Hypothalamus (tissue), 51 donors: ENCODE data around the gene CASS4.
"Not testable (repeated sequence)": the region's sequence is repeated elsewhere in the genome, so short reads cannot be mapped to it uniquely, and the experiment has no call there.

ENCODE experiments used
- DNase-seq, 51 donors: peaks; one replicate each; lab custom pipeline; 2025; lab: John Stamatoyannopoulos, UW

CASS4 gene, protein sequence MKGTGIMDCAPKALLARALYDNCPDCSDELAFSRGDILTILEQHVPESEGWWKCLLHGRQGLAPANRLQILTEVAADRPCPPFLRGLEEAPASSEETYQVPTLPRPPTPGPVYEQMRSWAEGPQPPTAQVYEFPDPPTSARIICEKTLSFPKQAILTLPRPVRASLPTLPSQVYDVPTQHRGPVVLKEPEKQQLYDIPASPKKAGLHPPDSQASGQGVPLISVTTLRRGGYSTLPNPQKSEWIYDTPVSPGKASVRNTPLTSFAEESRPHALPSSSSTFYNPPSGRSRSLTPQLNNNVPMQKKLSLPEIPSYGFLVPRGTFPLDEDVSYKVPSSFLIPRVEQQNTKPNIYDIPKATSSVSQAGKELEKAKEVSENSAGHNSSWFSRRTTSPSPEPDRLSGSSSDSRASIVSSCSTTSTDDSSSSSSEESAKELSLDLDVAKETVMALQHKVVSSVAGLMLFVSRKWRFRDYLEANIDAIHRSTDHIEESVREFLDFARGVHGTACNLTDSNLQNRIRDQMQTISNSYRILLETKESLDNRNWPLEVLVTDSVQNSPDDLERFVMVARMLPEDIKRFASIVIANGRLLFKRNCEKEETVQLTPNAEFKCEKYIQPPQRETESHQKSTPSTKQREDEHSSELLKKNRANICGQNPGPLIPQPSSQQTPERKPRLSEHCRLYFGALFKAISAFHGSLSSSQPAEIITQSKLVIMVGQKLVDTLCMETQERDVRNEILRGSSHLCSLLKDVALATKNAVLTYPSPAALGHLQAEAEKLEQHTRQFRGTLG

DNA sequence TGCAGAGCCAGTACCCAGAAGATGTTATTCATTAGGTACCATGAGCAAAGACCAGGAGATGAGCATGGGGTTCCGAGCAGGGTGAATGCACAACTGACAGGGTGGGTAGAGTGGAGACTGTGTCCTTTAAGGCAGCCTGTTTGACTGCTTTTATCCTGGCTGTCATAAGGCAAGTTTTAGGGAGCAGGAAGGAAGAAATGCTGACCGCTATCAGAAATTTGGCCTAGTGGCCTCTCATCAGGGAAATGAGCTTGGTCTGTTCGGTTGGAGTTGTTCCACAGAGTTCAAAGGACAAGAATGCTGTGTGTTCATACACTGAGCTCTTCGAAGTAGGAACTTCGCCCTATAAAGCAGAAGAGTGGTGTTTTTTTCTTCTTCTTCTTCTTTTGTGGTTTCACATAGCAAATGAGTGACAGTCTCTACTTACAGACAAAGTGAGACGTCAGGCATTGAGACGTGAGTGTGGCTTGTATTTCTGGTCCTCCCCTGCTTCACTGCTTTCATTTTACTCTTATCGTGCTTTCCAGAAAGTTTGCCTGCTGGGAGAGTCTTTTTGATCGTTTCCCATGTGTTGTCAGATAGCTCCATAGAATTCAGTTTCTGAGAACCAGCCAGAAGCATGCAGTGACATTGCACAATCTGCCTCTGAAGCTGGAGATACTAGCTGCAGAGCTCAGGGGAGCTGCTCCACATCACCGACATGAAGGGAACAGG is at the start of gene CASS4:
CASS4 (plus strand) TSS at position 502 of the 714 bp plus-strand sequence; CDS start at position 701, 199 bp downstream.
- DNase-seq, result peak in 1 of 51 donors; percentile 31

DNA sequence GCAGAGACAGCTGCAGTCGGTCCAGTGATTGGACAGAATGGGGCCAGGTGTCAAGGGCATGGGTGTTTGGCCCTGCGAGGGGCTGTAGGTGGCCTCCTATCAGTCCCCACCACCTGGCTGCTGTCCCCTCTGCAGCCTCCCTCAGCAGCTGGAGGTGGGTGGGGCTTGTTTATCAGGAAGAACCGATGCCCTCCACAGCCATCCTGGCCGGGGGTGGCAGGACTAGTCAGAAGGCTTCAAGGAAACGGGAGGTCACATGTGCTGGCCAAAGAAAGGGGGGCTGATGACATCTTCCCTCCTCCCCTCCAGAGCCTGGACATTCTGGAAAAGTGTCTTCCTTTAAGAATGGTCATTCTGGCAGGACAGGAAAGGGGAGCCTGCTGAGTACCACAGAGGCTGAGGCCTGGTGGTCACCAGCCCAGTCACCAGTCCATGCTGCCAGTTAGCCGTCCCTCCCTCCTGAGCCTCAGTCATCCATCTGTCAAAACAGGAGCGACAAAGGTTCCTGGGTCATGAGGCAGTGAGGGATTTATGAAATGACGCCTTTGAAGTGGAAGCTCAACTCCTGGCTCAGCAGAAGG is 49.1 kb upstream of the CASS4 start:
- DNase-seq, result no peak

DNA sequence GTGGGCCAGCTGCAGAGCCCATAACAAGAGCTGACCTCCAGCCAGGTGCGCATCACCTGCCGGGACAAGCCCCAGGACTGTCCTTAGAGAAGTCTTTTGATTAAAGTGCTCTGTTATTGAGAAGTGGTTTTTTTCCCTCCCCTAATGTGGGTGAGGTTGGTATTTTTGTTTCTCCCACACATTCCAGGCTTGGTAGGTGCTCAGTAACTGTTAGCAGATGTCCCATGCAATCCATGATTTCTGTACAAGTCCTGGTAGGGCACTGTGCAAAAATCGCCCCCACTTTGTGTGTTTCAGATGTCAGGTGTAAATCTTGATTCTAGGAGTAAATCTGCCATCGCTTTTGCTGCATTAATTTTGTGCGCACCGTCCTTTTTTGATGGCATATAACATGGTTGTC is 48.6 kb upstream of the CASS4 start:
- DNase-seq, result no peak

DNA sequence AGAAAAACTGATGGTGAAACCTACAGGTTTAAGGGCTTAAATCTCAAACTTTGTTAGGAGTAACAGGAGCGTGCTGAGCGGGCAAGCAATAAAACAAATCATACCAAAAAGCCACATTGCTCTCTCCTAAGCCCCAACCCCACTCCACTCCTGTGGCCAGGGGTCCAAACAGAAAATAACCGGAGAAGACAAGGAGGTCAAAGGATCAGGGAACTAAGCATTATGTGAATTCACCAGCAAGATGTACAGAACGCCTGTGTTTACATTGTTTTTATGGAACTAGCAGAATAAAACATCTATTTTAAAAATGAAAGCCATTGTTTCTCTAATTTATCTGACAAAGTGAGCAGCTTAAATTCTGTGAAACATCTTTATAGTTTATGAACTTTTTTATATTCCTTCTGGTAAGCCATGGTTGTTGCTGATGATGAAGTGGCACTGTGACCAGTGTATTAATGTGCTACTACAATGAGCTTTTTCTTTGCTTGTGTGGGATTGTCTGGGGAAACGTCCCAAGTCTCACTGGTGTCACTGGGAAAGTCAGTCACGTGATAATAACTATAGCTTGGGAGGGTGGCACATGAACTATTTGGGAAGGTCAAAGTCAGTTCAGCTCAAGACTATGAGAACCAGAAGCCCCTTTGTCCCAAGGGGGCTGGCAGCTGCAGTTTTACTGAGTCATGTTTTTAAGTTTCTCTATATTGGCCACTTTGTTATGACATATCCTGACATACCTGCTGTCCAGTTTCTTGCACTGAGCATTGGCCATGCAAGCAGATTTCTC is 43.5 kb upstream of the CASS4 start:
- DNase-seq, result peak in 15 of 51 donors; percentile 6 to 58 (median 28)

DNA sequence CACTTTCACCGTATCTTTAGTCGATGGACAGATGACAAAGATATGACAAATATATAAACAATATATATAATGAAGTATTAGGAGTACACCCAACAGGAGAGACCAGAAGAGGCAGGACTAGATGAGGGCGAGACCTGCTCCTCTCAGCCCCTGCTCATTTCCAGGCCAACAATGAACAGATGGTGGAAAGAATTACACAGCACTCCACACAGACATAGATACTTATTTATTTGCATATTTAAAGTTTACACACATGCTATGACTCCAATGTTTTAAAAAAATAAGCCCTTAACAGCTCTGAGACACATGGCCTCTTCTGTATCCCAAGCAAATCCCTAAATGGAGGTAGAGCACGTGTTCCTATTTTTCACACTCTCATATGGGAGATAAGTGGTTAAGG is 42.9 kb upstream of the CASS4 start:
- DNase-seq, result no peak

DNA sequence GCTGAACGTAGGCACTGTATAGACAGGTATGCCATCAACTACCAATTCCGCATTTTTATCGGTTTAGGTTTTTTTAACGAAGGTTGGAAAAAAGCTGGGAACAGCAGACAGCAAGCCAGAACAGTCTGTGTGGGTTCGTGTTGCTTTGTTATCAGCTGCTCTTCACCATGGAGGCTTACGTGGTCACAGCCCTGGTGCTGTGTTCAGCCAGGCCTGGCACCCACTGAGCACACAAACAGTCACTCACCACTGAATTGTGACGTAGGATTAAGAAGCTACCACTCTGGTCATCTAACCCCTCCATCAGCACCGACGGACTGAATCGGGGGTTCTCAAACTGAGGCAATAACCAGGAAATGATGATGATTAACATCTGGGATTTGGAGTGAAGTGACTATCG is 40.1 kb upstream of the CASS4 start:
- DNase-seq, result no peak

DNA sequence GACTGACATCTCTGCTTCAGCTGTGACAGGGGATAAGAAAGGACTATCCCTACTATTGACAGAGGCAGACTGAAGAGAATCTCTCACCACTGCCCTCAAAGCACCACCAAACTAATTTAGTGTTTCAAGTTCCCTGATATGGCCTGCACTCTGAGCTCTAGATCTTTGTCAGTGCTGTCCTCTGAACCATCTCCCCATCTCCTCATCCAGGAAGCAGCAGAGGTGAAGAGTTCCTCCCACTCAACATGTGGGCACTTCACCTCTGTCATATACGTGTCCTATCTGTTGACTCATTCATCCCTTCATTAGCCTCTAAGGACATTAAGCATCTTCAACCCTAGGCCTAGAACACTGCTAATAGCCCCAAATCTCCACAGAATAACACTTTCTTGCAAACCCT is 39.2 kb upstream of the CASS4 start:
- no peak for DNase-seq

DNA sequence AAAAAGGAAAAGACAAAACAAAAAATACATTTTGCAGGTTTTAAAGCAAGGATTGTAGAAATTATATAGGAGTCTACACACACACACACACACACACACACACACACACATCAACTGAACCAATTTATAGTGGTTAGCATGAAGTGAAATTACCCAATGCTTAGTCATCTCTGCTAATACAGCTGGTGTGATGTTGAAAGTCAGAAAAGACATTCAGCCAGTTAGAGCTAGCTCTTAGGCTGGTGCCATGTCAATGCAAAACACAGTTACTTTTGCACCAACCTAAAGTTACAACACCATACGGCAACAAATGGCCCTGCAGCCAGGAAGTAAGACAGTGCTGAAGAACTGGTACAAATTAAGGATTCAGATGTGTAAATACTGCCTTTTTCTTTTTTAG is 38.1 kb upstream of the CASS4 start:
- no peak for DNase-seq

DNA sequence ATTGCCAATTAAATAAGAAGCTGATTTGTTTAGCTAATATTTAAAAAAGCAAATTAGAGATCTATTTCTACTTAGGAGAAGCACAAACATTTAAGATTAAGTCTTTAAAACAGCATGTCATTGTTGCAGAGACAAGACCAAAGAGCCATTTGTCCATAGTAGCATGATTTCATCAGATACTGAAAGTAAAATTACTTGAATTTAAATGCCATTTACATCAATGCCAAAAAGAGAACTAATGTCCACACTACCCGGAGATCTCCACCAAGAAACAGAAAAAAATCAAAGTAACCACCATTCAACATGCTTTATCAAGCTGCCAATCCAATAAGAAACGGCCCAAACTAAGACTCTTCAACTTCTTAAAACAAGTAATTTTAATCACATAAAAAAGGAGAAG is 35.7 kb upstream of the CASS4 start:
- no peak for DNase-seq

DNA sequence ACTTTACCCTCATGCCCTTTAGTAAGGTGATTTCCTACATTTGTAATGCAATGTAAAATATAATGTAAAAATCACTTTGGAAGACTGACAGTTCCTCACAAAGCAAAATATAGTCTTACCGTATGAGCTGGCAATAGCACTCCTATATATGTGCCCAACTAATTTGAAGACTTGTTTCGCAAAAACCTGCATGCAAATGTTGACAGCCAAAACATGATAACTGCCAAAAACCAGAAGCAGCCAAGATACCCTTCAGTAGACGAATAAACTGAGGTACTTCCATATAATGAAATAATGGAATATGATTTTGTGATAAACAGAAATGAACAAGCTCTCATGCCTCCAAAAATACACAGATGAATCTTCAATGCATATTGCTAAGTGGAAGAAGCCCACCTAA is 33.7 kb upstream of the CASS4 start:
- no peak for DNase-seq

DNA sequence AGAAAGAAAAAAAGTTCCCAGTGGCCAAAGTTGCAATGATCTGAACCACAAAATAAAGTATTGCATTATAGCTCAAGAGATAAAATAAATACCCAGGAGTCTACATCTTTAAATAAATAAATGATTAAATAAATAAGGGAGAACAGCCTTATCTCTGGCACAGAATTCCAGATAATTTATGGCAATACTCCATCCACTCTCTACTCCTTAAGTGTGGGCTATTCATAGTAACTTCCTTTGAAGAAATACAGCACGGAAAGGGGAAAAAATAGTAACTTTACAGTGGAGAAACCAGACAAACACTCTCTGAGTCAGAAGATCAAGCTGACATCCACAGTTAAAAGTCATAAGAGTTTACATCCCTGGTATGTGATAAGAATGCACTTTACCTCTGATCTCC is 31.7 kb upstream of the CASS4 start:
- no peak for DNase-seq

DNA sequence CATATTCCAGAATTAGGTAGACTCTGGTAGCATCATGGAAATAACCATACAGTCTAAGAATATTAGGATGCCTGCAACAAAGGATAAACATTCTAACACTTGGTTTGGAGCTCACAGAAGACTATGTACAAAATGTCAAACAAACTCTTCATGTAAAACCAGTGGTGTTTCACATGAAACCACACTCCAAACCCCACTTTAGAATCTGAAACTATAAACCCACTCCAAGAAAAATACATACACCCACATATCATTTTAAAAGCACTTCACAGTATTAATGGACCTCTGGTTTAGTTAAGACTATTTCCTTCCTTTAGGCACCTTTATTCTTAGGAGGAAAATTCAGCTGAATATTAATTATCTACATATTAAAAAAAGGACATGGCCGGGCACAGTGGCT is 30.6 kb upstream of the CASS4 start:
- DNase-seq, result no peak

DNA sequence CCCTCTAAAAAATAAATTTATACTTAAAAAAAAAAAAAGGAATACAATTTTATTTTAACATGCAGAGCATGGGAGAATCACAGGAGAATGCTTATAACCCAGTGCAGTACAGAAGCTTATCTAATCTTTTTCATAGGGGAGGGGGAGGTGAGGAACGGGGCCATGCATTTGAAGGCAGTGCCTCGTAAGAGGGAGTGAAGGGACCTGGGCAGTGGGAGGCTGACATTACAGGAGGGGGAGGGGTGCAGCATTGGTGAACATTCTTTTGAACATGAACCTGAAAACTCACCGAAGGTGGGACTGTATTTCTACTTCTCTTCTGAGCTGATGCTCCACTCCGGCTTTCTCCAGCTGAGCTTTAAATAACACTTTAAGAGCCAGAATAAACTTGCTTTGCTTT is 29.4 kb upstream of the CASS4 start:
- no peak for DNase-seq

DNA sequence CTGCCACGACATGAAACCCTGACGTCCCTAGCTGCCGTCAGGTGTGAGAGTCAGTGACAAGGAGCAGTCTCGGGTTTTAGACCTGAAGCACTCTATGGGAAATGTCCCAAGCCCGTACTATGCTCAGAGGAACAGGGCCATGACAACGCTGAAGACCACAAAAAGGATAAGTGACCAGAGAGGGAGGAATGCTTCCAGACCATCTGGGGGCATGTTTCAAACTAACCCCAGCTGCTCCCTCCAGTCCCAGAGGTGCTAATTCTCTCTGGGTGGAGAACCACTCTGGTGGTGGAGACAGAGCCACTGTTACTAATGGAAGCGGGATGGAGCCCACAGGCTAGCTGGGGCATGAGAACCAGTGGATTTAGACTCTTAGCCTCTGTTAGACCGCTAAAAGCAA is 28.7 kb upstream of the CASS4 start:
- DNase-seq, result no peak

DNA sequence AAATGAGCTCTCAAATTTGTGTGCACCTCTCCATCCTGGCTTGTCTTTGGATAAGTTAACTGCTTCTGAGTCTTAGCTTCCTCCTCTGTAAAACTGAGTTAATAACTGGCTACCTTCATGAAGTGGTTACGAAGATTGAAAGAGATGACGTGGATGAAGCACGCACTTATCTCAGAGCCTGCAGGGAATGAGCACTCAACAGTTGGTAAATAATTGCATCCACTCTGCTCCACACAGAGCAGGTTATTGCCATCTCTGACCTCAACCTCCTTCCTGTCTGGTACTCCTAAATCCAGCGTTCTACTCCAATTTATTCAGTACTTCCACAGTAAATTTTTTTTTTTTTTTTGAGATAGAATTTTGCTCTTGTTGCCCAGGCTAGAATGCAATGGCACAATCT is 26.9 kb upstream of the CASS4 start:
- no peak for DNase-seq

DNA sequence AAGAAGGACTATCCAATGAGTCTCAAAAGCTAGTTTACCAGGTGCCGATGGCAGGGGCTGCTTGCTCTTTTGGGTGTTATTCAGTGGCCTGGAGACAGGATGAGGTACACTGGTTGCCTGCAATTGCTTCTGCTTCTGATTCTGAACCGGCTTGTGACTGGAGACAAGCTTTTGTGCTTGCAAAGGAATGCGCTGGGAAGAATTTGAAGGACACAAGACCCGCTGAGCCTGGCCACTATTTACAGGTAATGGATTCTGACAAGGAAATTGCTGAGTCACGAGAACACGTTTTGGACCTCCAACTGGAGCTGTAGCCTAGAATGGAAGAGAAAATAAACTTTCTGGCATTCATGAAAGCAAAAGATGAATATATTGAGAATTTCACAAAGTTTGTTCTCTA is 25.8 kb upstream of the CASS4 start:
- no peak for DNase-seq

DNA sequence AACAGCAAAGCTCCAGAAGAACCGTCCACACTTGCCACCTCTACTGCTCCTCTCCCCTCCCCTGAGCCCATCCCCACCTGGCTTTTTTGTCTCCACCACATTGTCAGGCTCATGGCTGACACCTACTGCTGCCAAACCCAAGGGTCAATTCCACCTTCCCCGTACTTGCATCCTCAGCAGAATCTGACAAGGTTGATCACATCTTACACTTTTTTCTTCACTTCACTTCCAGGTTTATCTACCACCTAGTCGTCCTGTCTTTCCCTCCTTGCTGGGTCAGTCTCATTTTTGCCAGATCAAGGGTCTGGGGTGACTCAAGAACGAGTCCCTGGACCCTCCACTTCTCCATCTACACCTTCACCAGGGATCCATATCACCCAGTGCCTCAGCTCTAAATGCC is 23.2 kb upstream of the CASS4 start:
- no peak for DNase-seq

DNA sequence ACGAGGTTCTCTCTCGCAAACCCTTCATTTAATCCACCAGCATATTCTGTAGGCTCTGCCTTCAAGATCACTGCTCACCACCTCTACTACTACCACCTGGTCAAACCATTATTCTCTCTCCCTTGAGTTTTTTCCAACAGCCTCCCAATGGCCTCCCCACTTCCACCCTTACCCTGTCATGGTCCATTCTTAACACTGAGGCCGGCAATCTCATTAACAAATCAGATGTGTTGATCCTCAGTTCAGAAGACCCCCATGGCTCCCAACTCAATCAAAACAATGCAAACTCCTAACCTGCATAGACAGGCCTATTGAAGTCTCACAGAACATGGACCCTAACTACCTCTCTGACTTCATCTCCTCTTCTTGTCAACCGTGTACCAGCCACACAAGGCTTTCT is 22.3 kb upstream of the CASS4 start:
- no peak for DNase-seq

DNA sequence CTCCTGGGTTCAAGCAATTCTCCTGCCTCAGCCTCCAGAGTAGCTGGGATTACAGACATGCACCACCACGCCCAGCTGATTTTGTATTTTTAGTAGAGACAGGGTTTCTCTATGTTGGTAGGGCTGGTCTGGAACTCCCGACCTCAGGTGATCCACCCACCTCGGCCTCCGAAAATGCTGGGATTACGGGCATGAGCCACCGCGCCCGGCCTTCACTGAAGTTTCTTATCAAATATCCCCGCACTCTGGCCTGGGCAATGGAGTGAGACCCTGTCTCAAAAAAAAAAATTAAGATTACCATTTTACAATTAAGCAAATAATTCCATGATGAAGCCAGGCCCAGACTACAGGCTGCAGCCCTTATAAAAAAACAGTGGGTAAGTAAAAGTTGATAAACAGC is 21.7 kb upstream of the CASS4 start:
- not testable (repeated sequence) for DNase-seq

DNA sequence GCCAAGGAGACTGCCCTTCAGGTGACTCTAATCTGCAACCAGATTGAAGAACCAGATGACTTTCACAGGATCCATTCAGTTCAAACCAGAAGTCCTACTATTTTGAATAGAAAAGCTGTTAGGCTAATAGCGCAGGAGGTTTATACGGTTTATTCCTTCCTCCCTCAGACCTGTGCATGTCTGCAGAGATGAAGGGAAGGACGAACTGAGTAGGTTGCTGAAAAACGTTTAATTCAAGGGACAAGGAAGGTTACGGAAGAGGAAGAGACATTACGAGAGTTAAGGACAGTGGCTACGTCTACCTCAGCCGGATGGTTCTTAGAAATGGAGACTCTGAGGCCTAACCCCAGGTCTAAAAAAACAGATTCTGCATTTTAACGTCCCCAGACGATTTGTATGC is 21.0 kb upstream of the CASS4 start:
- DNase-seq, result no peak
